Activated CD4-positive, alpha-beta T cell treated with anti-CD3 and anti-CD28 coated beads, Interleukin-2, amount 10 ng/mL, durations not matched to agents 7 days and 5 days (primary cell): Measurements from ENCODE around the gene RAF1. TPM values are rescaled to one million over a fixed set of nuclear protein-coding genes. Genes with fewer than 3 reads are reported as not detected.
A peak's percentile ranks its signal among the peaks of the same experiment; 100 is the strongest.
"Not testable (repeated sequence)": the region's sequence is repeated elsewhere in the genome, so short reads cannot be mapped to it uniquely, and the experiment has no call there.

Experiments
- CTCF ChIA-PET: fragments of 350-600 bp; sonication (Branson Sonifier 250); formaldehyde crosslinking; loops from one replicate; lab custom pipeline; 2021; ENCODE audit warnings: antibody characterized with exemption; lab: Charles Lee
- POLR2A ChIA-PET: fragments of 350-600 bp; sonication (Branson Sonifier 250); formaldehyde crosslinking; loops from one replicate; lab custom pipeline; 2021; ENCODE audit warnings: antibody characterized with exemption; lab: Charles Lee
- DNase-seq: peaks from one replicate; pipeline ENCODE4 v3.0.0-alpha.2; 2020
- H3K27ac Mint-ChIP-seq: one replicate; pipeline ENCODE4 v1.8.0; 2021; ENCODE audit warnings: mild to moderate bottlenecking, moderate library complexity, mixed read lengths
- H3K27me3 Mint-ChIP-seq: one replicate; pipeline ENCODE4 v1.8.0; 2021; ENCODE audit warnings: mixed read lengths
- H3K36me3 Mint-ChIP-seq: one replicate; pipeline ENCODE4 v1.8.0; 2021; ENCODE audit warnings: low read depth, mixed read lengths
- H3K4me1 Mint-ChIP-seq: one replicate; pipeline ENCODE4 v1.8.0; 2021; ENCODE audit warnings: mixed read lengths
- H3K4me3 Mint-ChIP-seq: one replicate; pipeline ENCODE4 v1.8.0; 2021; ENCODE audit warnings: mild to moderate bottlenecking, moderate library complexity, mixed read lengths
- H3K9me3 Mint-ChIP-seq: one replicate; pipeline ENCODE4 v1.8.0; 2021; ENCODE audit warnings: mixed read lengths
- total RNA-seq, 2 experiments: library from RNA; stranded (reverse); gene quantifications; one replicate each; pipeline ENCODE4 v1.2.3, GENCODE V29; 2021

RAF1 gene
- total RNA-seq, 2 experiments from 2014 or later: 90.1 to 90.9 TPM

DNA sequence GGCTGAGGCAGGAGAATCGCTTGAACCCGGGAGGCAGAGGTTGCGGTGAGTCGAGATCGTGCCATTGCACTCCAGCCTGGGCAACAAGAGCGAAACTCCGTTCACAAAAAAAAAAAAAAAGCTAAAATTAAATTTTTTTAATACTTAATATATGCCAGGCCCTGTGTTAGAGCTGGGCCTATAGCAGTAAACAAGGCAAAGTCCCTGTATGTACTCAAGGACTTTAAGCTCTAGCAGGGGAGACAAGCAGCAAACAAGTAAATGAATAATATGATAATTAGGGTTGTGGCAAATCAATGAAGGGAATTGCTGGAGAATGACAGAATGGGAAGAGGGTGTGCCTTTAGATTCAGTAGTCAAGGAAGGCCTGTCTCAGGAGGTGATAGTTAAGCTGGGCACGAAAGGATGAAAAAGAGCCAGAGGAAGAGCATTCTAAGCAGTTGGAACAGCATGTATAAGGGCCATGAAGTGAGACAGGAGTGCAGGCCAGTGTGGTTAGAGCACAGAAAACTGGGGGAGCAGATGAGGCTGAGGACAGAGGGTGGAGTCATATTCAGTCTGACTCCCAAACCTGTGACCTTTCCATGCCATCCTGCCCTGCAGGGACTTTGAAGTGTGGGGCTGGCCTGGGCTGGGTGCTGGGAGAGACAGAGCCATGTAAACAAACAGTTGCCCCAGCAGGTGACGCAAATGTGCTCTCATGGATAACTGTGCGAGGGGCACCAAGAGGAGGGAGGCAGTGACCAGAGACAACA is 6.6 kb upstream of the RAF1 start:
- no peaks in the 10 kb centered on the region for H3K4me1 Mint-ChIP-seq
- ChIA-PET CTCF (interaction anchor here (0.5 kb wide), 1 partner anchor 201 kb away, joined by 3 read pairs; no protein-coding TSS in a partner anchor), POLR2A (no interaction called here)
- no peaks in the 10 kb centered on the region for H3K9me3 Mint-ChIP-seq
- H3K36me3 Mint-ChIP-seq: no peaks in the 10 kb centered on the region
- H3K27ac Mint-ChIP-seq: no peak overlapping the region
- H3K4me3 Mint-ChIP-seq: no peak overlapping the region
- H3K27me3 Mint-ChIP-seq: no peaks in the 10 kb centered on the region
- no peak for DNase-seq

DNA sequence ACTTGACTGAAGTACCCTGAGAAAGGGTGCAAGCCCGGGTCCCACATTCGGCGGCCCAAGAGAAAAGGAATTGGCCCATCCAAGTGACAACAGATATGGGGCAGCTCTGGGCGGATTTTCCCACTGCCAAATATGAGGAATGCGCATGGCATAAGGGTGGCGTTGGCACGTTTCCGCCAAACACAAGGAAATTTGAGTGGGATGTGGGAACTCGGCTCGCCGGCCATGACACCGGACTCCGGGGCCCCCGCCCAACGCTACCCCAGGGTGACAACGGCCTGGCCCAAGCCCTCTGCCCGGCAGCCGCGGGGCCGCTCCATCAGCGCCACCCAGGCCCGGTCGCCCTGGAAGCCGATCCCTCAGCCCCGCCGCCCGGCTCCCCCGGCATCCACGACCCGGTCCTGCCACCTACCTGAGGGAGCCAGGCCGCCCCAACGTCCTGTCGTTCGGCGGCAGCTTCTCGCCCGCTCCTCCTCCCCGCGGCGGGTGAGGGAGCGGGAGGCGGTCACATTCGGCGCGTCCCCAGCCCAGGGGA is 449 bp downstream of the RAF1 start:
- peak overlapping the region; percentile 99 for H3K27ac Mint-ChIP-seq
- POLR2A ChIA-PET: no interaction called here
- H3K4me1 Mint-ChIP-seq: peaks cover 31% of the 10 kb centered on the region
- no peaks in the 10 kb centered on the region for H3K9me3 Mint-ChIP-seq
- CTCF ChIA-PET: interaction anchor here (0.5 to 1.0 kb wide), 2 partner anchors 31 to 139 kb away, joined by 3 read pairs; no protein-coding TSS in a partner anchor
- peak overlapping the region; percentile 89 for H3K4me3 Mint-ChIP-seq
- no peaks in the 10 kb centered on the region for H3K27me3 Mint-ChIP-seq
- peak; percentile 21 for DNase-seq
- peaks cover 11% of the 10 kb centered on the region for H3K36me3 Mint-ChIP-seq

DNA sequence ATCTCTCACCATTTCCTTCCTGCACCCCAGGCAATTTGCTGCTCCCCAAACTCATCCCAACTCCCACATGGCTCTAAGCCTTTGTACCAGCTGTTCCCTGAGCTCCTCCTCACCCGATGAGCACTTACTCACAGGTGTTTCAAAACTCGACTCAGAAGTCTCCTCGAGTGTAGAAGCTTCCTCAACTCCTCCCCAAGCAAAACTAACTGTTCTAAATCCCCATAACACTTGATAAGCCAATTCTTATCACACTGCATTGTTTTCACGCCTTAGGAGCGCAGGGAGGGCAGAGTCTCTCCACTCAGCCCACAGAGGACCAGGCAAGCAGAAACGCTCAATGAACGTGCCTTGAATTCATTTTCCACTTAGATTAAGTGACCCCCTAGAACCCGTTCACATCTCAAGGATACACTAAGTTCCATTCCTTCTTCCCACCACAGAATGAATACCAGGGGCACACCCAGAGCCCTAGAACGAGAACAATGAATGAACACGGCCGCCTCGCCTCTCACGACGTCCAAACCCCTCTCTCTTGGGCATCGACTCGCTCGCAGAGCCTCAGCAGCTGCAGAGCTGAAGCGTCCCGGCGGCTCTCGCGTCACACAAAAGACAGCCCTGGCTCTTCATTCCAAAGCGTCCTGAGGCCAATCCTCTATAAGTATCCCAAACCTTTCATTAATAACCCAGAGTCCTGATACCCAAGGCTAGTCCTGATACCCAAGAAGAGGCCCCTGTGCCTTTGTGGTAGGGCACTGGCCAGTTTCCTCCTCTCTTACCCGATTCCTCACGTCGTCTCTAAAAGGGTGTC is 1.1 kb downstream of the RAF1 start:
- no peaks in the 10 kb centered on the region for H3K9me3 Mint-ChIP-seq
- peak; percentile 40 for DNase-seq
- CTCF ChIA-PET: interaction anchor here (0.5 to 0.7 kb wide), 4 partner anchors 40 to 935 kb away, joined by 3 to 5 read pairs (median 3); no protein-coding TSS in a partner anchor
- H3K4me1 Mint-ChIP-seq: peaks cover 35% of the 10 kb centered on the region
- H3K4me3 Mint-ChIP-seq: peak overlapping the region; percentile 89
- no peaks in the 10 kb centered on the region for H3K27me3 Mint-ChIP-seq
- H3K36me3 Mint-ChIP-seq: peaks cover 11% of the 10 kb centered on the region
- peak overlapping the region; percentile 92 for H3K27ac Mint-ChIP-seq
- POLR2A ChIA-PET: interaction anchor here (0.6 kb wide), 2 partner anchors 134 to 239 kb away, joined by 3 read pairs; partner anchors contain the start of gene CAND2

DNA sequence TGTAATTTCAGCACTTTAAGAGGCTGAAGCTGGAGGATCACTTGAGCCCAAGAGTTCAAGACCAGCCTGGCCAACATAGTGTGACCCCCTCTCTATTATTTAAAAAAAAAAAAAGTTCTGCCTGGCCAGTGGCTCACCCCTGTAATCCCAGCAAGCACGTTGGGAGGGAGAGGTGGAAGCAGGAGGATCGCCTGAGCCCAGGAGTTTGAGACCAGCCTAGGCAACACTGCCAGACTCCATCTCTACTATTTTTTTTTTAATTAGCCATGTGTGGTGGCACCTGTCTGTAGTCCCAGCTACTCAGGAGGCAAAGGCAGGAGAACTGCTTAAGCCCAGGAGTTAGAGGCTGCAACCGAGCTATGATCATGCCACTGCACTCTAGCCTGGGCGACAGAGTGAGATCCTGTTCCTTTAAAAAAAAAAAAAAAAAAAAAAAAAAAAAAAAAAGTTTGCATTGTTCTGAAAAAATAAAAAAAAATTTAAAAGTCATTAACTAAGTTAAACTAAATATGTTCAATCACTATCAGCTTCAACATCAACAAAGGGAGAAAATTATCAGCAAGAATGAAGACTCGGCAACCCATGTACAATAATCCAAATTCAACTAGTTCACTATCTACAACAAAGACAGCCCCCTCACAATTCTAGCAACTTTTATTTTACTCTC is 1.9 kb downstream of the RAF1 start:
- H3K9me3 Mint-ChIP-seq: no peaks in the 10 kb centered on the region
- ChIA-PET CTCF (interaction anchor here (0.5 to 1.1 kb wide), 5 partner anchors 35 to 934 kb away, joined by 3 to 5 read pairs (median 3); no protein-coding TSS in a partner anchor), POLR2A (interaction anchor here (0.6 to 0.7 kb wide), 3 partner anchors 92 to 238 kb away, joined by 3 to 9 read pairs (median 3); partner anchors contain the start of gene CAND2)
- H3K27me3 Mint-ChIP-seq: no peaks in the 10 kb centered on the region
- no peak for DNase-seq
- H3K27ac Mint-ChIP-seq: peak overlapping the region; percentile 92
- peaks cover 38% of the 10 kb centered on the region for H3K4me1 Mint-ChIP-seq
- peak overlapping the region; percentile 89 for H3K4me3 Mint-ChIP-seq
- peaks cover 11% of the 10 kb centered on the region for H3K36me3 Mint-ChIP-seq

DNA sequence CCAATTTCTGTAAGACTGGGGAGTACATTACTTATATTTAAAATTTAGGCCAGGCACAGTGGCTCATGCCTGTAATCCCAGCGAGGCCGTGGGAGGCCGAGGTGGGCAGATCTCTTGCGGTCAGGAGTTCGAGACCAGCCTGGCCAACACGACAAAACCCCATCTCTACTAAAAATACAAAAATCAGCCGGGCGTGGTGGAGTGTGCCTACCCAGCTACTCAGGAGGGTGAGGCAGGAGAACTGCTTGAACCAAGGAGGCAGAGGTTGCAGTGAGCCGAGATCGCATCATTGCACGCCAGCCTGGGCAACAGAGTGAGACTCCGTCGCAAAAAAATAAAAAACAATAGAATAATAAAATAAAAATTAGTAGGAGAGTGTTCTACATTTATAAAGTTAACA is 2.5 kb downstream of the RAF1 start:
- DNase-seq, H3K9me3 Mint-ChIP-seq, H3K4me3 Mint-ChIP-seq, POLR2A ChIA-PET, H3K27ac Mint-ChIP-seq, H3K27me3 Mint-ChIP-seq: not testable (repeated sequence)
- peaks cover 11% of the 10 kb centered on the region for H3K36me3 Mint-ChIP-seq
- CTCF ChIA-PET: interaction anchor here (1.1 kb wide), 1 partner anchor 34 kb away, joined by 3 read pairs; no protein-coding TSS in a partner anchor
- peaks cover 40% of the 10 kb centered on the region for H3K4me1 Mint-ChIP-seq

DNA sequence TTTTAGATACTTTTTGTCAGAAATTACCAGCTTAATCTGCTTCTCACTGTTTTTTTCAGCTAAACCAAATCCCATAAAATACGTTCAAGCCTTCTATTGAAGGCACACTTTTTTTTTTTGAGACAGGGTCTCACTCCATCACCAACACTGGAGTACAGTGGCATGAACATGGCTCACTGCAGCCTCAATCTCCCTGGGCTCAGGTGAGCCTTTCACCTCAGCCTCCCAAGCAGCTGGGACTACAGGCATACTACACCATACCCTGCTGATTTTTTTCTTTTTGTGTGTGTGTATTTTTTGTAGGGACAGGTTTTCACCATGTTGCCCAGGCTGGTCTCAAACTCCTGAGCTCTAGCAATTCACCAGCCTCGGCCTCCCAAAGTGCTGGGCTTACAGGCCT is 3.7 kb downstream of the RAF1 start:
- H3K9me3 Mint-ChIP-seq: no peaks in the 10 kb centered on the region
- H3K4me3 Mint-ChIP-seq: no peak overlapping the region
- CTCF ChIA-PET: interaction anchor here (0.6 kb wide), 1 partner anchor 338 kb away, joined by 4 read pairs; no protein-coding TSS in a partner anchor
- H3K4me1 Mint-ChIP-seq: peaks cover 48% of the 10 kb centered on the region
- POLR2A ChIA-PET: no interaction called here
- H3K27ac Mint-ChIP-seq: no peak overlapping the region
- H3K27me3 Mint-ChIP-seq: no peaks in the 10 kb centered on the region
- DNase-seq: no peak
- H3K36me3 Mint-ChIP-seq: peaks cover 19% of the 10 kb centered on the region

DNA sequence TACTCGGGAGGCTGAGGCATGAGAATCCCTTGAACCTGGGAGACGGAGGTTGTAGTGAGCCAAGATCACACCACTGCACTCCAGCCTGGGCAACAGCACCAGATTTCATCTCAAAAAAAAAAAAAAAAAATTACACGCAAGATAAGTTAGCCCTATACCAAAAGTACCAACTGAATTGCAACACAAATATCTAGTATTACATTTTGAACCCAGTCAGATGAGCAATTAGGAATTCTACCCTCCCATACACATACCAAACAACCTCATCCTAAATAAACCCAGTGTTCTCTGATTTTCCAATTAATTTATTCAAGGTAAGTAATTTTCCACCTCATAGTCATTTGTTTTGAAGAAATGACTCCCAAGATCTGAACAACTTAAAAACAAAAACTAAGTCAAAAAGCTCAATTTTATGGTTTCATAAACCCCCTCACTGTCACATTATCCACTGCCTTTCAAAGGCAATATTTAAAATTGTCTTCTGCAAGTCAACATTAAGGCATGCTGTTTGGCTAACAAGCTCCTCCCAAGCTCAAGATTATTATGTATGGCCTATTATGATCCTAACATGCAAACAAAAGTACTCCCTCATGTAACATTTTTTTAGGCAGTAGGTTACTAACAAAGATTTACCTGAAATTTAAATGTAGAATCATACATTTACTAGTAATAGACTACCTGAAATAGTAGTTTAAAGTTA is 4.5 kb downstream of the RAF1 start:
- no peaks in the 10 kb centered on the region for H3K9me3 Mint-ChIP-seq
- H3K27me3 Mint-ChIP-seq: no peaks in the 10 kb centered on the region
- no peak overlapping the region for H3K4me3 Mint-ChIP-seq
- H3K36me3 Mint-ChIP-seq: peaks cover 19% of the 10 kb centered on the region
- POLR2A ChIA-PET: no interaction called here
- peaks cover 45% of the 10 kb centered on the region for H3K4me1 Mint-ChIP-seq
- CTCF ChIA-PET: interaction anchor here (0.6 kb wide), 1 partner anchor 337 kb away, joined by 4 read pairs; no protein-coding TSS in a partner anchor
- H3K27ac Mint-ChIP-seq: no peak overlapping the region
- DNase-seq: no peak

DNA sequence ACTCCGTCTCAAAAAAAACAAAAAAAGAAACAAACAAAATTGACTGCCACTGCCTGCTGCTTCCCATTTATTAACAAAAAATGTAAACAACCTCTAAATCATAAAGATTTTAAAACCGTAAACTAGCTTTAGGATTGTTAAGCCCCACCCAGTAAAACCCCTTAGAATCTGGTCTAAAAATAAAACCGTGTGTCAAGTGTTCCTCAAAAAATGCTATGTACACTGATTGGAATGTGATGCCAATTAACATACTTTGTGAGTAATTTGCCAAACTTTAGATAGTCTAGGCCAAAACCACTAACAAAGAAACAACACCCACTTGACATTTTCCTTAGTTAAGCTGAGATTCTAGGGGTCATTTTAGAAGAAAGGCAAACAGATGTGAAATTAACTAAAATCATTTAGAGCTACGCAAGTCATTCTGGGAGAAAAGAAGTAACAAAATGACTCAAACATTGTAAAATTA is 5.3 kb downstream of the RAF1 start:
- H3K27ac Mint-ChIP-seq: no peak overlapping the region
- CTCF ChIA-PET: no interaction called here

DNA sequence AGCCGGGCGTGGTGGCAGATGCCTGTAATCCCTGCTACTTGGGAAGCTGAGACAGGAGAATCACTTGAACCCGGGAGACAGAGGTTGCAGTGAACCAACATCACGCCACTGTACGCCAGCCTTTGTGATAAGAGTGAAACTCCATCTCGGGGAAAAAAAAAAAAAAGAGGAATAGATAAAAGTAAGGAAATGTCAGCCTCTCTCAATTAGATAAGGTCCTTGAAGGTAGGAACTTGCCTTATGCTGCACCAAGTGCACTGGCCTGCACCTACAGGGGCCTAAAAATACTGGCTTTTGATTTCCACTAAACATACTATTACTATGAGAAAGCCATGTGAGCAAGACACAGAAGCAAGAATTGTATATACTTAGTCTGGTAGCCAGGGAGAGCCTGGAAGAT is 7.1 kb downstream of the RAF1 start:
- Mint-ChIP-seq H3K4me1 (peaks cover 40% of the 10 kb centered on the region), H3K27ac (no peak overlapping the region), H3K4me3 (no peak overlapping the region), H3K36me3 (peaks cover 12% of the 10 kb centered on the region), H3K27me3 (no peaks in the 10 kb centered on the region), H3K9me3 (no peaks in the 10 kb centered on the region)
- ChIA-PET CTCF (no interaction called here), POLR2A (no interaction called here)
- DNase-seq: no peak

More for the DNA sequence above, 5.3 kb downstream of the RAF1 start:
- no peak for DNase-seq
- POLR2A ChIA-PET: no interaction called here
- H3K36me3 Mint-ChIP-seq: peaks cover 16% of the 10 kb centered on the region
- H3K27me3 Mint-ChIP-seq: no peaks in the 10 kb centered on the region
- H3K4me1 Mint-ChIP-seq: peaks cover 44% of the 10 kb centered on the region
- H3K9me3 Mint-ChIP-seq: no peaks in the 10 kb centered on the region
- no peak overlapping the region for H3K4me3 Mint-ChIP-seq

DNA sequence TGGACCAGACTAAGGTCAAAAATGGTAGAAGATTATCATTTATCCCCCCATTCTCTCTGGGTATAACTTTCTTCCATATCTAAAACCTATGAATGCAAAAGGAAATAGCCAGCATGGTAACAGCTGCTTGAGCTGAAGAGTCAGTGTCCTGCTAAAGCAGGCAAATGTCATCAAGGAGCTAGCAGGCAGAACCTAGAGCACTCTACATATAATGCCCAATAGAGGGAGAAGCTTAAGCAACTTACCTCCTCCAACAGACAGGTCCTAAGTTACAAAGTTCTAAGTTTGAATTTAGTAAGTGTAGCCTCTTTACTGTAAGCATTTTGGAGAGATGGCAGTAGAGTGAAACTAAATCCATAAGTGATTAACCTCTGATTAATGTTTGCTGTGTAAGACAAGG is 7.7 kb downstream of the RAF1 start:
- H3K36me3 Mint-ChIP-seq: peaks cover 12% of the 10 kb centered on the region
- no peaks in the 10 kb centered on the region for H3K27me3 Mint-ChIP-seq
- POLR2A ChIA-PET: no interaction called here
- peaks cover 35% of the 10 kb centered on the region for H3K4me1 Mint-ChIP-seq
- no peak overlapping the region for H3K4me3 Mint-ChIP-seq
- DNase-seq: no peak
- no peaks in the 10 kb centered on the region for H3K9me3 Mint-ChIP-seq
- H3K27ac Mint-ChIP-seq: no peak overlapping the region
- CTCF ChIA-PET: interaction anchor here (0.9 kb wide), 1 partner anchor 39 kb away, joined by 3 read pairs; no protein-coding TSS in a partner anchor

DNA sequence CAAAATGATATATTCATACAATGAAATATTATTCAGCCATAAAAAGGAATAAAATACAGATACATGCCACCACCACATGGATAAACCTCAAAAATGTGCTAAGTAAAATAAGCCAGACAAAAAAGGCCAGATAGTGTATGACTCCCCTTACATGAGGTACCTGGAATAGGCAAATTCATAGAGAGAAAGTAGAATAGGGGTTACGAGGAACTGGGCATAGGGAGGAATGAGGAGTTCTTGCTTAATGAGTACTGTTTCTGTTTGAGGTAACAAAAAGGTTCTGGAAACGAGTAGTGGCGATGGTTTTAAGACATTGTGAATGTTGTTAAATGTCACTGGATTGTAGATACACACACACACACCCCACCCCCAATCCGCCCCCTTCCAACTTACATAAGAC is 8.2 kb downstream of the RAF1 start:
- no peaks in the 10 kb centered on the region for H3K27me3 Mint-ChIP-seq
- H3K4me1 Mint-ChIP-seq: peaks cover 35% of the 10 kb centered on the region

More for the DNA sequence above, 8.2 kb downstream of the RAF1 start:
- Mint-ChIP-seq H3K36me3 (peaks cover 12% of the 10 kb centered on the region), H3K27ac (no peak overlapping the region), H3K9me3 (no peaks in the 10 kb centered on the region), H3K4me3 (no peak overlapping the region)
- no peak for DNase-seq
- POLR2A ChIA-PET: no interaction called here
- CTCF ChIA-PET: interaction anchor here (0.9 kb wide), 1 partner anchor 38 kb away, joined by 3 read pairs; no protein-coding TSS in a partner anchor
